ENCODE data around the gene LHX4. TPM values are rescaled to one million over a fixed set of nuclear protein-coding genes. Genes with fewer than 3 reads are reported as not detected.

The LHX4 gene
- total RNA-seq, 2 experiments from 2014 or later, result not detected

DNA sequence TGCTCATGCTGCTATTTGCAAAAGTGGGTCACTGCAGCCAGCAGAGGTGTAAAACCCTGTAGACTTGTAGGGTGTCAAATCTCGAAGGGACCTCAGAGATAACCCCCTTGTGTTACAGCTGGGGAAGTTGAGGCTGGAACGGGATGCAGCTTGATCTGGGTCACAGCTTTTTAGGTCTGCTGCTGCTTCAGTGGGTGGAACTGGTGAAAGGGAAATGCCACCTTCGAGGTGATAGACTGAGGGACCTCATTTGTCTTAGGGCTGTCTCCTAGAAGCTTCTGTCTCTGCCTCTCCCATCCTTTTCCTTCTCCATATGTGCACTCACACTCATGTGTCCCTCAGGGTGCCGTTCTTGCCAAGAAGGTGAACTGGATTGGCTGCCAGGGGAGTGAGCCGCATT, 40.0 kb upstream of the LHX4 start:
- no peak overlapping the region for H3K4me3 Mint-ChIP-seq
- no peaks in the 10 kb centered on the region for H3K27me3 Mint-ChIP-seq
- H3K27ac Mint-ChIP-seq, result no peak overlapping the region
- CTCF ChIA-PET, result interaction anchor here (1.1 to 1.5 kb wide), 2 partner anchors 11 to 375 kb away, joined by 3 read pairs; no protein-coding TSS in a partner anchor
- no peaks in the 10 kb centered on the region for H3K9me3 Mint-ChIP-seq
- DNase-seq, result no peak
- H3K36me3 Mint-ChIP-seq (ENCODE audit: low read depth), result no peaks in the 10 kb centered on the region
- POLR2A ChIA-PET, result no interaction called here
- peaks cover 15% of the 10 kb centered on the region for H3K4me1 Mint-ChIP-seq

- no peak overlapping the region for H3K4me3 Mint-ChIP-seq
- peaks cover 15% of the 10 kb centered on the region for H3K4me1 Mint-ChIP-seq
- H3K9me3 Mint-ChIP-seq, result no peaks in the 10 kb centered on the region
- DNase-seq, result no peak
- H3K27ac Mint-ChIP-seq, result no peak overlapping the region
- H3K36me3 Mint-ChIP-seq (ENCODE audit: low read depth), result no peaks in the 10 kb centered on the region
- POLR2A ChIA-PET, result no interaction called here
- CTCF ChIA-PET, result interaction anchor here (1.2 kb wide), 1 partner anchor 224 kb away, joined by 3 read pairs; no protein-coding TSS in a partner anchor
- H3K27me3 Mint-ChIP-seq, result no peaks in the 10 kb centered on the region
These were observed 37.9 kb upstream of the LHX4 start for GRCh38 chr1:180192172-180192571.

DNA sequence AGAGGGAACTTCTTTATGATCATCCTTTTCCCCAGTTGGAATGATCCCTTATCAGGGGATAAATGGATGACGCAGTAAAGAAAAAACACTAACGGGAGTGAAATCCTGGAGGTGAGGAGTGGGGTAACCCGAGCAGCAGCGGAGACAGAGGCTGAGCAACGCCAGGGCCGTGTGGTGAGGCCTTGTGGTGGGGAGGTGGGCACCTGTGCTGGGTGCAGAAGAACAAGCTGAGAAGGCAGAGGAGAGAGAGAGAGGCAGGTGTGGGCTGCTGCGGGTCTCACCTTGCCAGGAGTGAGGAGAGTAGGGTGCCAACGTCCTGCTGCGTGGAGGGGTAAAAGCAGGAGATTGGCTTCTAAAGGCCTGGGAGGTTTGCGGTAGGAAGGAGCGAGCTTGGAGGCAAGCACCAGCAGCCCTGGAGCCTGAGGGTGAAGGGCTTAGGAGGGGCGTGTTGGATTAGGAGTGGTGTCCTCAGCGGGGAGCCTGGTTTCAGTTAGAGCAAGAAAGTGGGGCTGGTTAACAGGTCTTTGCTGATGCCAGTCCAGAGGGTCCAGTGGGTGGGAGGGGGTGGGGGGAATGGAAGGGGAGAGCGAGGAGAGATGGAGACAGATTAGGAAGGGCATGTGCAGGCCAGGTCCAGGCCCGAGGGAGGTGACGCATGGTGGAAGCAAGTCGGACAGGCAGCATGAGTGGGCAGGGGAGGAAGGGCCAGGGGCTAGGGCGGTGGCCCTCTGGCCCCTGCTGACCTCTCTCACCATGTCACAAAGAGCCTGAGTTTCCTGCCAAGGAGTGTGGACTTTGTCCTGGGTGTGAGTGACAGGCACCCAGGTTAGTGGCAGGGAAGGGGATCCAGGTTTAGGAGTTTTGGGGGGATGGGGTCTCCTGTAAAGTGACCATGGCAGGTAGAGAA, 36.7 kb upstream of the LHX4 start:
- H3K27ac Mint-ChIP-seq, result no peak overlapping the region

DNA sequence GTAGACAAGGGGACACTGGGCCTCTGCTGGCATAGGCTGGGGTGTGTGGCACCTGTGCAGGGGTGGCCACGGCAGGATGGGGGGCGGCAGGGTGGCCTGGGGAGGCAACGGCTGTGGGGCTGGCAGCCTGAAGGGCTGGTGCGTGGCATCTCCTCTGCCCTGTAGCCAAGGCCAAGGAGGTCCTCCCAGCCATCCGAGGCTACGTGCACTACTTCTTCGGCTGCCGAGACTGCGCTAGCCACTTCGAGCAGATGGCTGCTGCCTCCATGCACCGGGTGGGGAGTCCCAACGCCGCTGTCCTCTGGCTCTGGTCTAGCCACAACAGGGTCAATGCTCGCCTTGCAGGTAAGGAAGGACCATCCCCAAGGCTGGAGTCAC, 36.0 kb upstream of the LHX4 start:
- Mint-ChIP-seq H3K27me3 (no peaks in the 10 kb centered on the region), H3K4me3 (no peak overlapping the region), H3K9me3 (no peaks in the 10 kb centered on the region), H3K27ac (no peak overlapping the region), H3K4me1 (peaks cover 15% of the 10 kb centered on the region), H3K36me3 (ENCODE audit: low read depth) (no peaks in the 10 kb centered on the region)
- POLR2A ChIA-PET, result no interaction called here
- CTCF ChIA-PET, result no interaction called here
- no peak for DNase-seq

More for the DNA sequence above, 36.7 kb upstream of the LHX4 start:
- Mint-ChIP-seq H3K9me3 (no peaks in the 10 kb centered on the region), H3K4me1 (peaks cover 15% of the 10 kb centered on the region), H3K27me3 (no peaks in the 10 kb centered on the region), H3K36me3 (ENCODE audit: low read depth) (no peaks in the 10 kb centered on the region), H3K4me3 (no peak overlapping the region)
- DNase-seq, result no peak
- POLR2A ChIA-PET, result no interaction called here
- CTCF ChIA-PET, result interaction anchor here (1.2 kb wide), 1 partner anchor 223 kb away, joined by 3 read pairs; no protein-coding TSS in a partner anchor

DNA sequence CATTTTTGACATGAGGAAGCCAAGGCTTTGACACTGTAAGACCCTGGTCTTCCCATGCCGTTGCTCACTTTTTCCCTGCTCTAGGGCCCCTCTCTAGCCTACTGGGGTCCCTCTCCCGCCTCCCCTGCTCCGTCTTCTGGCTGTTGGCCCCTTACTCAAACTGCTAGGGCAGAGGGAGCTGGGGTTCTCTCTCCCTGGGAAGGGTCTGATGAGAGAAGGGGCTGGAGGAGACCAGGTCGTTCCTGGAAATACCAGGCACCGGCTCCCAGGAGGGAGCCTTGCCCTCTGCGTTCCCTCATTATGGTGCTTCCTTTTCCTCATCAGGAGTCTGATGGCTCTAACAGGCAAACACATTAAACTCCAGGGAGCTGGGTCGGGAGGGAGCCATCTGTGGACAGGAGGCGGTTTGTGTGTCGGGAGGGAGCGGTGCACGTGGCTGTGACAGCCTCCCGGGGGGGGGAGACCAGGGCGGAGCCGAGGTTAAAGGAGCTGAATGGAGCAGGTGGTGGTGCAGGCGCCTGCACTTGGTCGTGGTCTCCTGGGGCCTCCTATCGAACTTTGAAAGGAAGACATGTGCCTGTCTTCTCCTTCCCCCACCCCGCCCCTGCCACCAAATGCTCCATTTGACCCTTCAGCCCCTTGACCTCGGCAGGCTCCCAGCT, 35.4 kb upstream of the LHX4 start:
- DNase-seq, result no peak
- Mint-ChIP-seq H3K9me3 (no peaks in the 10 kb centered on the region), H3K27me3 (no peaks in the 10 kb centered on the region), H3K4me1 (peaks cover 15% of the 10 kb centered on the region), H3K27ac (no peak overlapping the region), H3K36me3 (ENCODE audit: low read depth) (no peaks in the 10 kb centered on the region), H3K4me3 (no peak overlapping the region)
- ChIA-PET POLR2A (no interaction called here), CTCF (no interaction called here)

- ChIA-PET CTCF (no interaction called here), POLR2A (no interaction called here)
- DNase-seq, result no peak
- H3K27ac Mint-ChIP-seq, result no peak overlapping the region
- H3K27me3 Mint-ChIP-seq, result no peaks in the 10 kb centered on the region
- H3K4me1 Mint-ChIP-seq, result peaks cover 15% of the 10 kb centered on the region
- H3K4me3 Mint-ChIP-seq, result no peak overlapping the region
- no peaks in the 10 kb centered on the region for H3K36me3 Mint-ChIP-seq (ENCODE audit: low read depth)
- no peaks in the 10 kb centered on the region for H3K9me3 Mint-ChIP-seq
These were observed 34.7 kb upstream of the LHX4 start for GRCh38 chr1:180195401-180195800.

DNA sequence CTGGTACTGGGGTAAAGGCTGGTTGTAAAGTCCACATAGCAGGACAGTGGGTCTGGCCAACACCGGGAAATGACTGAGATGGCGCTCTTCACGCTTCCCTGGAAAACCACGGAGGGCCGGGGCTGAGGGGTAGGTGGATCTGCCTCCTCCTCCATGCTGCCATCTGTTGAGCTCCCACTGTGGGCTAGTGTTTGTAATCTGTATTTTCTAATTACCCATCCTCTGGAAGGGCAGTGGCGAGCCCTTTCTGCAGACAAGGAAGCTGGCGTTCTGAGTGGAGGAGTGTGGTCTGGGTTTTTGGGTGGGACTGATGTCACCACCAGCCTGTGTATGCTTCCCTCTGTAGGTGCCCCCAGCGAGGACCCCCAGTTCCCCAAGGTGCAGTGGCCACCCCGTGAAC, 34.1 kb upstream of the LHX4 start:
- Mint-ChIP-seq H3K36me3 (ENCODE audit: low read depth) (no peaks in the 10 kb centered on the region), H3K9me3 (no peaks in the 10 kb centered on the region), H3K27ac (no peak overlapping the region), H3K4me1 (peaks cover 15% of the 10 kb centered on the region), H3K4me3 (no peak overlapping the region), H3K27me3 (no peaks in the 10 kb centered on the region)
- ChIA-PET POLR2A (no interaction called here), CTCF (no interaction called here)
- no peak for DNase-seq

GRCh38 chr1:180196436-180197003, 33.5 kb upstream of the LHX4 start:
- Mint-ChIP-seq H3K36me3 (ENCODE audit: low read depth) (no peaks in the 10 kb centered on the region), H3K9me3 (no peaks in the 10 kb centered on the region), H3K4me1 (peaks cover 11% of the 10 kb centered on the region), H3K27ac (no peak overlapping the region), H3K4me3 (no peak overlapping the region), H3K27me3 (no peaks in the 10 kb centered on the region)
- POLR2A ChIA-PET, result no interaction called here
- CTCF ChIA-PET, result no interaction called here
- DNase-seq, result no peak

DNA sequence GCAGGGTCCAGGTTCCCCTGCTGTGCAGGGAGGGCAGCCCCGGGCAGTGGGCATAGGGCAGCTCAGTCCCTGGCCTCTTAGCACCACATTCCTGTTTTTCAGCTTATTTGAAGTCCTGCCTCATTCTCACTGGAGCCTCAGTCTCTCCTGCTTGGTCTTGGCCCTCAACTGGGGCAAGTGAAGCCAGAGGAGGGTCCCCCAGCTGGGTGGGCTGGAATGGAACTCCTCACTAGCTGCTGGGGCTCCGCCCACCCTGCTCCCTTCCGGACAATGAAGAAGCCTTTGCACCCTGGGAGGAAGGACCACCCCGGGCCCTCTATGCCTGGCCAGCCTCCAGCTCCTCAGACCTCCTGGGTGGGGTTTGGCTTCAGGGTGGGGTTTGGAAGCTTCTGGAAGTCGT, 32.8 kb upstream of the LHX4 start:
- Mint-ChIP-seq H3K4me1 (peaks cover 4% of the 10 kb centered on the region), H3K4me3 (no peak overlapping the region), H3K9me3 (no peaks in the 10 kb centered on the region), H3K36me3 (ENCODE audit: low read depth) (no peaks in the 10 kb centered on the region), H3K27ac (no peak overlapping the region), H3K27me3 (no peaks in the 10 kb centered on the region)
- CTCF ChIA-PET, result no interaction called here
- no peak for DNase-seq
- POLR2A ChIA-PET, result no interaction called here

DNA sequence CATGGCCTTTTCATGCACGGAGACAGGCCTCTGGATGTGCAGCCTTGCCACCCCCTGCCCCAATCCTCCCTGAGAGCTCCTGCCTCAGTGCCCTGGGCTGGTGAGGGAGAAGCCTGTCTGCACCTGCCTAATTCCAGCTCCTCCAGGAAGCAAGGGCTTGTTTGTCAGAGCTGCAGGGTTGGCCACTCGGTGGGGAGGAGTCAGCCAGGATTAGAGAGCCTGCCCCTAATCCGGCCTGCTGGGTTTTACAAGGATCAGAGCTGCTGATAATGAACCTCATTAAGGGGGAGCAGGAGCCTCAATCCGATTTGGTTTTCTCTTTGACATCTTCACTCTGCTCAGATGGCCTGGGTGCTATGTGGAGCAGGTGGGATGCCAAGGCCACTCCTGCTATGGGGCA, 31.9 kb upstream of the LHX4 start:
- H3K27me3 Mint-ChIP-seq, result no peaks in the 10 kb centered on the region
- ChIA-PET CTCF (no interaction called here), POLR2A (interaction anchor here (0.9 kb wide), 1 partner anchor 9 kb away, joined by 3 read pairs; no protein-coding TSS in a partner anchor)
- no peak overlapping the region for H3K4me3 Mint-ChIP-seq
- no peaks in the 10 kb centered on the region for H3K36me3 Mint-ChIP-seq (ENCODE audit: low read depth)
- no peaks in the 10 kb centered on the region for H3K9me3 Mint-ChIP-seq
- no peak for DNase-seq
- H3K4me1 Mint-ChIP-seq, result no peaks in the 10 kb centered on the region
- no peak overlapping the region for H3K27ac Mint-ChIP-seq

DNA sequence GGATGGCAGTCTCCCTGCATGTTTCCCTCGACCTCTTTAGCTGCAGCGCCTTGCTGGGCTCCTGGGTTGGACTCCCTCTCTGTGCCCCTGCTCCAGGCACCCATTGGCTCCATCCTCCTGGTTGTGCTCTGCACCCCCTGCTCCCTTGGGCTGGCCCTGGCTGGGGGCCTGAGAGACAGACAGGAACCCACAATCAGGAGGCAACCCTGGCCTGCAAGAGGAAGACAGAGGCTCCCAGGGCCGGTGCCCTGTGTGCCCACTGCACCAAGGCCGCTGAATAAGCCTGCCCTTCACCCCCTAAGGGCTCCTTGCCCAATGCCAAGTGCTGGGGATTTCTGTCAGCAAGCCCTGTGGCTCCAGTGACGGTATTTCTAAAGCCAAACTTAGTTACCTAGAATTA, 31.5 kb upstream of the LHX4 start:
- Mint-ChIP-seq H3K4me3 (no peak overlapping the region), H3K36me3 (ENCODE audit: low read depth) (no peaks in the 10 kb centered on the region), H3K27ac (no peak overlapping the region), H3K4me1 (no peaks in the 10 kb centered on the region), H3K27me3 (no peaks in the 10 kb centered on the region), H3K9me3 (no peaks in the 10 kb centered on the region)
- POLR2A ChIA-PET, result interaction anchor here (0.9 kb wide), 1 partner anchor 8 kb away, joined by 3 read pairs; no protein-coding TSS in a partner anchor
- DNase-seq, result no peak
- CTCF ChIA-PET, result no interaction called here

DNA sequence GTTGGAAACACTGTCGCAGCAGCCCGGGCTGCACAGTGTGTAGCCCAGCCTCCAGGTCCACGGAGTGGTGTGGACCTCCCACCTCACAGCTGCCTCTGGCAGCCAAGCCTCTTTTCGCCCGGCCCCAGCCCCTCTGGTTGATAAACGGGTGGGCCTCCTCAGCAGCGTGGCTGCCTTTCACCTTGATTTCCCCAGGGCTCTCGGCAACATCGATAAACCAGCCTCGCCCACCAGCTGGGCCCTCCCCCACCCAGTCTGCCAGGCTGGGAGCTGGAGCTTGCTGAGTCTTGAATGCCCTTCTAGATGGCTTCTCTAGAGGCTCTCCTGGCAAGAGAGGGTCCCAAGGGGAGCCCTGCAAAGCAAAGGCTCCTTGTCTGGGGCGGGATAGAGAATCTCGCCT, 31.0 kb upstream of the LHX4 start:
- ChIA-PET CTCF (no interaction called here), POLR2A (interaction anchor here (0.9 kb wide), 1 partner anchor 8 kb away, joined by 3 read pairs; no protein-coding TSS in a partner anchor)
- H3K4me1 Mint-ChIP-seq, result no peaks in the 10 kb centered on the region
- H3K9me3 Mint-ChIP-seq, result no peaks in the 10 kb centered on the region
- no peak overlapping the region for H3K27ac Mint-ChIP-seq
- no peak for DNase-seq
- no peak overlapping the region for H3K4me3 Mint-ChIP-seq
- H3K36me3 Mint-ChIP-seq (ENCODE audit: low read depth), result no peaks in the 10 kb centered on the region
- no peaks in the 10 kb centered on the region for H3K27me3 Mint-ChIP-seq

GRCh38 chr1:180201451-180202200, 28.4 kb upstream of the LHX4 start:
- Mint-ChIP-seq H3K27me3 (no peaks in the 10 kb centered on the region), H3K27ac (no peak overlapping the region), H3K36me3 (ENCODE audit: low read depth) (no peaks in the 10 kb centered on the region), H3K9me3 (no peaks in the 10 kb centered on the region), H3K4me1 (no peaks in the 10 kb centered on the region), H3K4me3 (no peak overlapping the region)
- no peak for DNase-seq
- ChIA-PET POLR2A (no interaction called here), CTCF (interaction anchor here (0.7 to 1.2 kb wide), 2 partner anchors 9 to 1199 kb away, joined by 3 read pairs; no protein-coding TSS in a partner anchor)

Measured in activated CD4-positive, alpha-beta memory T cell treated with anti-CD3 and anti-CD28 coated beads, Interleukin-2, amount 10 ng/mL, durations not matched to agents 7 days and 5 days (primary cell).